HG02798 (cell line): ENCODE data around the gene HSH2D.

Experiments used
- ATAC-seq: cut with Tn5 transposase; IDR thresholded peaks from one replicate; pipeline ENCODE4 v1.9.1; 2021; ENCODE audit warnings: mild to moderate bottlenecking; ENCODE audit not compliant: unreplicated experiment, poor library complexity

The HSH2D gene

GRCh38 chr19:16207490-16208025, 64.1 kb downstream of the HSH2D start:
- no peak for ATAC-seq
